ENCODE measurements around the gene HIC1.

HIC1 gene

DNA sequence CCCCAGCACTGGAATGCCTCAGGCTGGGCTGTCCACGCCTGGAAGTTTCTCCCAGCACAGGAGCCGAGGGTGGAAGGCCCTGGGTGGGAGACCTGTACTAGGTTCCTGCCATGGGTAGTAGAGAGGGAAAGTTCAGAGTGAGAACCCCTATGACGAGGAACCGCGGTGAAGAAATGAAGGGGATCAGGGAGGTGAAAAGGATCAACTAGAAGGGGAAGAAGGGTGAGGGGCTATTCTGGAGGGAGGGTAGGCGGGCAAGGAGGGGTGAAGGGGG, 5.4 kb downstream of the HIC1 start:
- peaks cover 51% of the 10 kb centered on the region for H3K4me1 Mint-ChIP-seq
- H3K27ac Mint-ChIP-seq = no peak overlapping the region
- DNase-seq (ENCODE audit: low spot score in 2 of 2) (no peak), ATAC-seq (no peak)
- H3K36me3 Mint-ChIP-seq = peaks cover 86% of the 10 kb centered on the region
- no peaks in the 10 kb centered on the region for H3K9me3 Mint-ChIP-seq
- H3K4me3 Mint-ChIP-seq = no peak overlapping the region

DNA sequence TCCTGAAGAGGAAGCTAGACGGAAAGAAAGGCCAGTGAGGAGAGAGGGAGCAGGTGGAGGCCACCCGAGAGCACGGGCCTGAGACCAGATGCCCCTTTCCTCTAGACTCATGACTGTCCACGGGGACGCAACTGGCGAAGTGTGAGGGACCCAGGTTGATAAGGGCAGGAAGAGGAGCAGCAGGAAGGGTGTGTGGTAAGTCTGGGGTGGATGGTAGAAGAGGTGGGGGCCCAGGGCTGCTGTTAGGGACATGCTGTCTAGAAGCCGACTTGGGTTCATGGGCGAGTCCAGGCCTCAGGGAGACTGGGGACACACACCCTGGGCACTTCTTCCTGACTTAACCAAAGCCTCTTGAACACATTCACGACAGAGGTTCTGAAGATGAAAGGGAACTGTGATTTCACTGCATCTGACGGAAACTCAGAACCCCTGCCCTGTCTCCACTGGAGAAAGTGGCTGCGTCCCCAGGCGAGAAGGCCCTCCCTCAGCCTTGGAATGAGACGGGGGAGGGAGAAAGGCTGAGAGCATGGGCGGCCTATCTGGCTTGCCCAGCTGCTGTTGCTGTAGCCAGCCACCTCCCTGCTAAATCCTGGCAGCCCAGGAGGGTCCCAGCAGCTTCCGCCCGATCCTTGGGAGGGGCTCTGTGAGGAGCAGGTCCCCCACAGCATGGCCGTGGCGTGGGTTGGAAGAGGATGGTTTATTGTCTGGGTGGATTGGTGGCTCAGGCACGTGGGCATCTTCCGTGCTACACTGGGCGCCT, 6.0 kb downstream of the HIC1 start:
- Mint-ChIP-seq H3K36me3 (peaks cover 91% of the 10 kb centered on the region), H3K4me3 (no peak overlapping the region), H3K4me1 (peaks cover 56% of the 10 kb centered on the region), H3K27ac (no peak overlapping the region), H3K9me3 (no peaks in the 10 kb centered on the region)
- ATAC-seq = no peak
- DNase-seq (ENCODE audit: low spot score in 2 of 2) = no peak

DNA sequence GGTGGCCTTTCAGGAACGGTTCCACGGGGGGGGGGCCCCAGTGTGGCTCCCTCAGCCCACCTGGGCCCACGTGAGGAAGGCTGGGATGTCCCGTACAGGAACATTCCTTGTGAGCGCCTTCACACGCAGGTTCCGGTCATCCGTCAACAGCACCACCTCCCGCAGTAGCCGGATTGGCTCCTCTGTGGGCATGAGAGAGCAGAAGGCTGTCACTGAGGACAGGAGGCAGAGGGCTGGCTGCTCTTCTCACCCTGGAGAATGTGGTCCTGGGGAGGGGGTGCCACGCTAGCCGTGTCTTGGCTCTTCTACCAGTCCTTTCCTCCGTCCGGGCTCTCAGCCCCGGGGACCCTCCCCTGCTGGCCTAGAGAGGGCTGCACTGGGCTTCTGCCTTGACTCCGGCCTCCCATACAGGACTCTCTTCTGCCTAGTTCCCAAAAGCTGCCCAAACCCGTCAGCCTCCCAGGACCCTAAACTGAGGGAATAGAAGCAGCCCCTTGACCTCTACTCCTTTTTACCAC, 6.6 kb downstream of the HIC1 start:
- no peak overlapping the region for H3K4me3 Mint-ChIP-seq
- peaks cover 94% of the 10 kb centered on the region for H3K36me3 Mint-ChIP-seq
- no peak for DNase-seq (ENCODE audit: low spot score in 2 of 2)
- no peak for ATAC-seq
- no peaks in the 10 kb centered on the region for H3K9me3 Mint-ChIP-seq
- H3K27ac Mint-ChIP-seq = peak overlapping the region; percentile 84
- H3K4me1 Mint-ChIP-seq = peaks cover 62% of the 10 kb centered on the region

DNA sequence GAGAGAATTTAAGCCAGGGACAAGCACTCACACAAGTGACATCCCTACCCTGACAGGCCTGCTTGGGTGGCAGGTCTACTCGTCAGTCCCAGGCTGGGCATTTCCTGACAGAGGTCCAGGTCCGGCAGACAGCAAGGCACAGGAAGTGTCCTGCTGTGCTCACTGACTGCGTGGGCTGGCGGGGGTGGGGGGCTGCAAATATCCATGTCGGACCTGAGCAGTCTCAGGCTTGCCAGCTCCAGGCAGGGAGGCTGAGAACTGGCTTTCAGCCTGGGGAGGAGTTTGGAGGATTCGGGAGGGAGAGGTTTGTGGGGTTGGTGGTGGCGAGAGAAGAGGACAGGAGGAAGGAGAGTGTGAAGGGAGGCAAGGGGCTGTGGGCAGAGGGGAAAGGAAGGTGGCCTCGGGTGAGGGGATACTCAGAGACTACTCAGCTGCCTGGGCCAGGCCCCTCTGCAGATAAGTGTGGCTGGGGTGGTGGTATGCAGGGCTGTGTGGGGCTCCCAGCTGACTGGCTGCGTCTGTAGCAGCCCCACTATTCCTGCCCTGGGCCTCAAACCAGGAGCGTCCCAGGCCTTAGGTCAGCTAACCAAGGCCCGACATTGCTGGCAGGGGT, 7.8 kb downstream of the HIC1 start:
- Mint-ChIP-seq H3K9me3 (no peaks in the 10 kb centered on the region), H3K36me3 (peaks cover 97% of the 10 kb centered on the region), H3K4me3 (no peak overlapping the region), H3K4me1 (peaks cover 69% of the 10 kb centered on the region), H3K27ac (peak overlapping the region; percentile 84)
- ATAC-seq (no peak), DNase-seq (ENCODE audit: low spot score in 2 of 2) (no peak)

DNA sequence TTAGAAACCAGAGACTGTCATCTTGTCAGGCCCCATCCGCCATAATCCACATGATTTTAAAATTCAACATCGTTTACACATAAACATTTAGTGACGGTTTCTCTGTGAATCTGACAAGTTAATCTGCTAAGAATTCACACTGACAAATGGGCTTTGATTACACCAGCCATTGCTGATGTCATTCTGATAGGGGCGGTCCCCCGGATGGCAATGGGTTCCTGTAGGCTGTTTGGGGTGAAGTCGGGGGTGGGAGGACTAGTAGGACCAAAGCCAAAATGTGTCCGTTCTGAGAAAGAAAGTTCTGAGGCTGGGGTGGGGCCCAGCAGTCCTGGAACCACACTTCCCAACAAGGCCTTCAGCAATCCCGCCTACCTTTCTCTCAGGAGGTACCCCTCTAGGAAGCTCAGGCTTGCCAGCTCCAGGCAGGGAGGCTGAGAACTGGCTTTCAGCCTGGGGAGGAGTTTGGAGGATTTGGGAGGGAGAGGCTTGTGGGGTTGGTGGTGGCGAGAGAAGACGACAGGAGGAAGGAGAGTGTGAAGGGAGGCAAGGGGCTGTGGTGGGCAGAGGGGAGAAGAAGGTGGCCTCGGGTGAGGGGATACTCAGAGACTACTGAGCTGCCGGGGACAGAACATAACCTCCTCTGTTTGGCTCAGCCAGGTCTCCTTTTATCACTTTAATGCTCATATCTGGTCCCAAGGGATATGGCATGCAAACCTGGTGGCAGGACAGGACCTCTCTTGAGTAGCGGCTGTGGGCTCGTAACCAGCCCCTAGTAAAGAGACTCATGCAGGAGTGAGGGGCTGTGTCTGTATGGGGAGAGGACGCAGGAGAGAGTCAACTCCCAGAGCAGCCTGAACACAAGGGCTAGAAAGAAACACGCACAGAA, 8.6 kb downstream of the HIC1 start:
- Mint-ChIP-seq H3K27ac (peak overlapping the region; percentile 84), H3K4me3 (peak overlapping the region; percentile 13), H3K36me3 (peaks cover 95% of the 10 kb centered on the region), H3K4me1 (peaks cover 71% of the 10 kb centered on the region), H3K9me3 (no peaks in the 10 kb centered on the region)
- ATAC-seq (no peak), DNase-seq (ENCODE audit: low spot score in 2 of 2) (peak in 1 of 2 donors; percentile 70)

DNA sequence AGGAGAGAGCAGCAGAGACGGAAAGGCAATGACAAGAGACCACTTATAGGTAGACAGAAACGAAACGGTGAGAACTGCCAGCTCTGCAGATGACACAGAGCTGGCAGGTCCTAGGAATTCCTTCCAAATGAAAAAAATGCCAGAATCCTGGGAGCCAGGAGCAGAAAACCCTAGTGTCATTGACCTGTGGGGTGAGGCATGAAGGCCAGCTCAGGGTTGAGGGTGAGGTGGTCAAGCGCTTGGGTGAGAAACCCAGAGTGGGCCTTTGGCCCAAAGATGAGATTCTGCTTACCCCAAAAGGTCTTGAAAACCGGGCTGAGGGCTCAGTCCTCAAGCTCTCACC, 9.2 kb downstream of the HIC1 start:
- Mint-ChIP-seq H3K4me1 (peaks cover 78% of the 10 kb centered on the region), H3K4me3 (peak overlapping the region; percentile 13), H3K27ac (peak overlapping the region; percentile 82), H3K36me3 (peaks cover 95% of the 10 kb centered on the region), H3K9me3 (no peaks in the 10 kb centered on the region)
- no peak for DNase-seq (ENCODE audit: low spot score in 2 of 2)
- ATAC-seq = no peak

DNA sequence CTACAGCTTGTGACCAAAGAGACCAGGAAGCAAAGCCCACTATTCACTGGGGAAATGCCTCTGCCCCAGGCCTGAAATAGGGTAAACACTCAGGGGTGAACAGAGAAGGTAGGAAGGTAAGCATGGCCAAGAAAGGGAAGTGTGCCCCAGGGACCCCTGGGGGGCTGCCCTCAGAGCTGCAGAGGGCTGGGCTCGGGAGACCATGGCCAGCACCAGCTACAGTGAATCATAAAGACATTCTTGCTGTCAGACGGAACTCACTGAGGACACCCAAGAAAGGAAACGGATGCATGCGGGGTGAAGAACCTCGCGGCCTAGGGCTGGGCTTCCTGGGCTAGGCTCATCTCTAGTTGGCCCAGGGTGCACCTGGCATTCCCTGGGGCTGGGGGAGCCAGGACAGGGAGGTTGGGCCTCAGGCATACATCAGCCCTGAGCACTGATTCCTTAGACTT, 9.6 kb downstream of the HIC1 start:
- Mint-ChIP-seq H3K9me3 (no peaks in the 10 kb centered on the region), H3K27ac (peak overlapping the region; percentile 82), H3K4me1 (peaks cover 77% of the 10 kb centered on the region), H3K4me3 (peak overlapping the region; percentile 13), H3K36me3 (peaks cover 95% of the 10 kb centered on the region)
- DNase-seq (ENCODE audit: low spot score in 2 of 2) (peak in 1 of 2 donors; percentile 59), ATAC-seq (peak; percentile 1)

DNA sequence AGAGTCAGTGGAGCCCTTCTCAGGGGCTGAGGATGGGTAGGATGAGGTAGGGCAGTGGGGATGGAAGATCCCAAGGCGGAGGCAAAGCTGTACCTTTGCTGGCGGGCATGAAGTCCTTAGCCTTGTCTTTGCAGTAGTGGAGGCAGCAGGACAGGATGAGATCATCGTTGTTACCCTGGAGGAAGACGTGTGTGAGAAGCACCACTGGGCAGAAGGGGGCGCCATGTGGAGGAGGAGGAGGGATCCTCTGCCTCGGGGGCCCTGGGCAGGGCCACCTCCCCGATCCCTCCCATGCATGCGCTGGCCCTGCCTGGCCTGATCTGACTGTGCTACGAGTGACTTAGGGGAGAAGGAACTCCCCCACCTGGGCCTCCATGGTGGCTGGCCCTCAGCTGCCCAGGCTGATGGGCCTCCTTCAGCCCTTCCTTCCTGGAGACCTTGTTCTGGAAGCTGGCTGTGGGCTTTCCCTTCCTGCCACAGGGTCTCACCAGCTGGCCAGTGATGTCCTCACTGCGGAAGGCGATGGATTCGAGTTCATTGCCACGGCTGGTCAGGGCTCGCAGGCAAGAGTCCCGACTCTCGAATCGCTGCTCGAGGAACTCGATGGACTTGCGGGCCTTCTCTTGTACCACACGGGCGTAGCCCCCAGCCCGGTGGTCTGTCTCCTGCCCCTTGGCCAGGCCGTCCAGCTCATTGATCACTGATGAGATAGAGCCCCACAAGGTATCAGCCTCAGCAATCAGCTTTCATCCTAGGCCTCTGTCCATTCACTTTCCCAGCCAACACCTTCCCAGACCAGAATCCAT, 10.3 kb downstream of the HIC1 start:
- peak overlapping the region; percentile 82 for H3K27ac Mint-ChIP-seq
- ATAC-seq = peak; percentile 79
- no peaks in the 10 kb centered on the region for H3K9me3 Mint-ChIP-seq
- peak; percentile 47 to 88 for DNase-seq (ENCODE audit: low spot score in 2 of 2)
- H3K4me3 Mint-ChIP-seq = peak overlapping the region; percentile 13
- peaks cover 94% of the 10 kb centered on the region for H3K36me3 Mint-ChIP-seq
- peaks cover 79% of the 10 kb centered on the region for H3K4me1 Mint-ChIP-seq

DNA sequence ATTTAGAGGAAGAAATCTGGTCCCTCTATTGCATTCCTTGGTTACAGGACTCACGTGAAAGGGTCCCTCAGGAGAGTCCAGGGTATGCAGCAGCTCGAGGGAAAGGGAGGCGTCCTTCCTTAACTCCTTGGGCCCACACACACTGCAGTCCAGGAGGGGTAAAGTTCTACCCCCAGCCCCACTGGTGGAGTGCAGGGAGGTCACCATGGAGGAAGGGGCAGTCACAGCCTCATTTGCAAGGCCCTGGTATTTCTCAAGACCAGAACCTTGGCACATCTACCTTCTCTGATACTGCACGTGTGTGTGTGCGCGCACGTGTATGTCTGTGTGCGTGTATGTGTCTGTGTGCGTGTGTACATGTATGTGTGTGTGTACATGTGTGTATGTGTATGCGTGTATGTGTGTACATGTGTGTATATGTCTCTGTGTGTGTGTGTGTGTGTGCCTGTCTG, 11.1 kb downstream of the HIC1 start:
- H3K4me1 Mint-ChIP-seq = peaks cover 79% of the 10 kb centered on the region
- no peak overlapping the region for H3K27ac Mint-ChIP-seq
- DNase-seq (ENCODE audit: low spot score in 2 of 2) (no peak), ATAC-seq (no peak)
- no peak overlapping the region for H3K4me3 Mint-ChIP-seq
- no peaks in the 10 kb centered on the region for H3K9me3 Mint-ChIP-seq
- H3K36me3 Mint-ChIP-seq = peaks cover 90% of the 10 kb centered on the region

DNA sequence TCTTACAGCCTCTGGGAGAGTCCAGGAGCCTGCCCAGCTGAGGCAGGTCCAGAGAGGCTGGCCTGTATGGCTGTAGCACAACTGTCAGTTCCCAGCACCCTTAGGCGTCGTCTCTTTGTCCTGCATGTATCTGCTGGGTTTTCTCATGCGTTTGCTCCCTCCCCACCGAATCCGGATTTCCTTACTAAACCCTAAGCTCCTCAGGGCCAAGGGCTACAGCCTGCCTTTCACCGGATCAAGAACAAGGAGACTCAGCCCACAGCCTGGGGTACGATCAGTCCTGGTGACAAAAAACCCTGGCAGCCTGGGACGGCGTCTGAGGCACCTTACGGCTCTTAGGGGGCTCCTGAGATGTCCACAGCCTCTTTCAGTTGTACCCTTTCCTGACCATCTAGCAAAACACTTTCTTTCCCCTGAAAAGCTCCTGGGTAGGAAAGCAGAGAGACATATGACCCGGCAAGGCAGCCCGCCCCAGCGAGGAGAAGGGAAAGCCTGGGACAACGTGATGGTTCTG, 12.2 kb downstream of the HIC1 start:
- Mint-ChIP-seq H3K36me3 (peaks cover 90% of the 10 kb centered on the region), H3K4me3 (peak overlapping the region; percentile 72), H3K9me3 (no peaks in the 10 kb centered on the region), H3K4me1 (peaks cover 84% of the 10 kb centered on the region), H3K27ac (peak overlapping the region; percentile 17)
- DNase-seq (ENCODE audit: low spot score in 2 of 2) (no peak), ATAC-seq (no peak)

DNA sequence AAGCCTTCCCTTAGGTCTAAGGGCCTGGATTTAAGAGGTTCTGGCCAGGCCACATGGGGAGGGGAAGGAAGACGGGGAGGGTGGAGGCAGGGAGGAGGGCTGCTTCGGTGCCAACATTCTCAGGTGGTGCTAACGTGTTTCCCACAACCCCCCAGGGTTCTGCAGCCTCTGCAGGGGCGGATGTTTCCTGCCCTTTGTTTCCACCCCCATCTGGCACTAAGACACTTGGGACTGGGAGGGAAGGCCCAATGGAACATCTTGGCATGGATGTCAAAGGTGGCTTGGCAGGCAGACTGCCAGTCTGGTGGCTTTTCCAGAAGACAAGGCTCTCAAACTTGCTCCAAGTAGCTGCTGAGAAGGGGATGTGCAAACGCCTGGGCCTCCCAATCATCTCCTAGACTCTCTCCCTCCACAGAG, 12.7 kb downstream of the HIC1 start:
- Mint-ChIP-seq H3K4me3 (peak overlapping the region; percentile 72), H3K9me3 (no peaks in the 10 kb centered on the region), H3K27ac (no peak overlapping the region), H3K36me3 (peaks cover 90% of the 10 kb centered on the region), H3K4me1 (peaks cover 81% of the 10 kb centered on the region)
- DNase-seq (ENCODE audit: low spot score in 2 of 2) = no peak
- ATAC-seq = no peak

DNA sequence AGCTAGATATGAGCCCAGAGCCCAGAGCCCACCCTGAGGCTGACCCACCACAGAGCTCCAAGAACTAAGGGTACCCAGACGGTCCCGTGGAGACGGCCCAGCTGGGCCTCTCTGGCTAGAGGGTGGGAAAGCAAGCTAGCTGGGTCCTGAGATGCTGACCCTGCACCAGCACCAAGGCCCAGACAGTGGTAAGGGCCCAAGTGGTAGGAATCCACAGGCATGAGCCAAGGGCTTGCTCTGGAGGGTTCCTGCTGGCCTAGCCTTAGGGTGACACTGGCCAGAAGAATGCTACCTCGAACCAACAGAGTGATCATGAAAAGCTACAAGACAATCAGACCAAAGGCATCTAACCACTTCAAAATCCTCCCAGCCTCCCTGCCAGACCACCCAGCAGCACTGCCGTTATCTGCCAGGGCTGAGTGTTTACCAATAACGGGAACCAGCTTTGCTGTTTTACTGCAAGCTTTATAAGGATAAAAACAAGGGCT, 13.2 kb downstream of the HIC1 start:
- H3K9me3 Mint-ChIP-seq = no peaks in the 10 kb centered on the region
- H3K27ac Mint-ChIP-seq = no peak overlapping the region
- DNase-seq (ENCODE audit: low spot score in 2 of 2) (no peak), ATAC-seq (no peak)
- peaks cover 90% of the 10 kb centered on the region for H3K36me3 Mint-ChIP-seq
- H3K4me1 Mint-ChIP-seq = peaks cover 80% of the 10 kb centered on the region
- peak overlapping the region; percentile 72 for H3K4me3 Mint-ChIP-seq

DNA sequence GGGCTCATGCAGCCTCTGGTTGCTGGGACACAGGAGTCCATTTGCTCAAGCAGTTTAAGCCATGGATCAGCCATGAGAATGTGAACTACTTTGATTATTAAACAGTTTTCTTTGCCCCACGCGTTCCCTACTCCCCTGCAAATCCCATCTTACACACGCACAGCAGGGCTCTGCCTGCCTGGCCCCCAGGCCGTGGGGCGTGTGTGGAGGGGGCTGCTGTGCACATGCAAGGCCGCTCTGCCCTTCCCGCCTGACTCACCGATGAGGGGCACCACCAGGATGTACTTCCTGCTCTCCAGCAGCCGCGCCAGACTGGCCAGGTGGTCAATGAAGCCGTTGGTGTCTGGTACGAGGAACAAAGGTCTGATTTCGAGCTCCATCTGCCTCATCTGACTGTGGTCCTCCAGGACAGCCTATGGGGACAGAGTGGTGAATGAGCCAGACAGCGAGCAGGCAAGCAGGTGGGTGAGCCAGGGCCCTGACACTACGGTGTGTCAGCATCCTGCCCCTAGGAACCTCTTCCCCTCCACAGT, 13.7 kb downstream of the HIC1 start:
- peak; percentile 43 for ATAC-seq
- H3K27ac Mint-ChIP-seq = peak overlapping the region; percentile 92
- H3K36me3 Mint-ChIP-seq = peaks cover 85% of the 10 kb centered on the region

More for the DNA sequence above, 13.7 kb downstream of the HIC1 start:
- H3K4me1 Mint-ChIP-seq = peaks cover 75% of the 10 kb centered on the region
- peak overlapping the region; percentile 72 for H3K4me3 Mint-ChIP-seq
- H3K9me3 Mint-ChIP-seq = no peaks in the 10 kb centered on the region
- DNase-seq (ENCODE audit: low spot score in 2 of 2) = peak in 1 of 2 donors; percentile 74

Measured in stimulated activated effector memory CD8-positive, alpha-beta T cell treated with anti-CD3 and anti-CD28 coated beads, Interleukin-12 subunit alpha, Interleukin-12 subunit beta, amount 100 ng/mL, for 72 hours (primary cell).